Gastrocnemius medialis (tissue), 4 donors: ENCODE data around the gene ITGAV.

Source experiments
- POLR2A ChIP-seq, 2 donors: fragments of 450-650 bp; IDR thresholded peaks; one replicate each; pipeline ENCODE4 v1.6.1; 2017; ENCODE audit warnings: antibody characterized with exemption in 2 of 2, mild to moderate bottlenecking in 2 of 2, moderate library complexity in 2 of 2
- TF ChIP-seq, protein P1 (sequence below), 5 experiments: fragments of 450-650 bp in 3 of 5; fragments of 200-600 bp in 2 of 5; sonication (generic) in 2 of 5; IDR thresholded peaks in 4 of 5; conservative IDR thresholded peaks in 1 of 5; 1 replicate in 4 of 5; 2 replicates in 1 of 5; pipeline ENCODE4 v1.5.1; 2016 to 2019; ENCODE audit warnings: antibody characterized with exemption in 5 of 5, mild to moderate bottlenecking in 3 of 5, moderate library complexity in 3 of 5

DNA sequence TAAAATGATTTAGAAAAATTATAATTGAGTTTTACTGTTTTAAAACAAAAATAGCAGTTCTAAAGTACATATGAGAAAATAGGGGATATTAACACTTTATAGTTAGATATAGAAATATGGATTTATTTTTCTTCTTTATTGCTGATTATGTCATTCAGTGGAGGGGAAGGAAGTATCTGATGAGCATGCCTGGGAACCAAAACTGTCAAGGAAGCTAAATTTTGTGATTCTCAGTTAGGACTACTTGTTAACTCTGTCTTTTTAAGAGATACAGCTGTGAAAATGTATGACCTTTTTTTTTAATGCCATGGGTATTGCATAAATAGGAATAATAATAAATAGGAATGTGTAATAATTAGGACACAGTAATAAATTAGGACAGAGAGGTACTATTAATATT is 44.8 kb downstream of the ITGAV start:
- TF ChIP-seq, protein P1, sequence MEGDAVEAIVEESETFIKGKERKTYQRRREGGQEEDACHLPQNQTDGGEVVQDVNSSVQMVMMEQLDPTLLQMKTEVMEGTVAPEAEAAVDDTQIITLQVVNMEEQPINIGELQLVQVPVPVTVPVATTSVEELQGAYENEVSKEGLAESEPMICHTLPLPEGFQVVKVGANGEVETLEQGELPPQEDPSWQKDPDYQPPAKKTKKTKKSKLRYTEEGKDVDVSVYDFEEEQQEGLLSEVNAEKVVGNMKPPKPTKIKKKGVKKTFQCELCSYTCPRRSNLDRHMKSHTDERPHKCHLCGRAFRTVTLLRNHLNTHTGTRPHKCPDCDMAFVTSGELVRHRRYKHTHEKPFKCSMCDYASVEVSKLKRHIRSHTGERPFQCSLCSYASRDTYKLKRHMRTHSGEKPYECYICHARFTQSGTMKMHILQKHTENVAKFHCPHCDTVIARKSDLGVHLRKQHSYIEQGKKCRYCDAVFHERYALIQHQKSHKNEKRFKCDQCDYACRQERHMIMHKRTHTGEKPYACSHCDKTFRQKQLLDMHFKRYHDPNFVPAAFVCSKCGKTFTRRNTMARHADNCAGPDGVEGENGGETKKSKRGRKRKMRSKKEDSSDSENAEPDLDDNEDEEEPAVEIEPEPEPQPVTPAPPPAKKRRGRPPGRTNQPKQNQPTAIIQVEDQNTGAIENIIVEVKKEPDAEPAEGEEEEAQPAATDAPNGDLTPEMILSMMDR (IDR thresholded peaks at IDR 0.05 in 4 of 5, conservative IDR thresholded peaks at IDR 0.05 in 1 of 5) = no peak
- no peak for TF ChIP-seq POLR2A (IDR thresholded peaks at IDR 0.05)
